ENCODE results near the gene TNNC1. TPM values are rescaled to one million over a fixed set of nuclear protein-coding genes. Genes with fewer than 3 reads are reported as not detected.

TNNC1 gene
- total and polyA plus RNA-seq, 3 donors from 2014 or later, result 11.3 to 91.7 (median 23.2) TPM

GRCh38 chr3:52470920-52471319, 17.1 kb upstream of the TNNC1 start:
- WGBS, 2 donors, result 85 to 100% methylated on average over 1 to 4 of the region's 4 CpGs
- Histone ChIP-seq H3K4me1 (peaks cover 49% of the 10 kb centered on the region), H3K4me3 (no peak overlapping the region), H3K27ac (peak overlapping the region; percentile 77 to 84), H3K9me3 (no peaks in the 10 kb centered on the region), H3K27me3 (no peaks in the 10 kb centered on the region), H3K36me3 (ENCODE audit: low read depth, missing control alignments) (no peaks in the 10 kb centered on the region)
- intact Hi-C loops (cut with DNase I; ENCODE audit: low total_unique reads), result no loop called here
- DNase-seq, result no peak
- TF ChIP-seq CTCF (IDR thresholded peaks at IDR 0.05) (no peak), POLR2A (IDR thresholded peaks at IDR 0.05) (no peak)

GRCh38 chr3:52469001-52469400, 15.2 kb upstream of the TNNC1 start:
- no peaks in the 10 kb centered on the region for H3K27me3 ChIP-seq
- no peaks in the 10 kb centered on the region for H3K9me3 ChIP-seq
- no peaks in the 10 kb centered on the region for H3K36me3 ChIP-seq (ENCODE audit: low read depth, missing control alignments)
- TF ChIP-seq POLR2A (IDR thresholded peaks at IDR 0.05), result no peak
- TF ChIP-seq CTCF (IDR thresholded peaks at IDR 0.05), result no peak
- no peak for DNase-seq
- peaks cover 49% of the 10 kb centered on the region for H3K4me1 ChIP-seq
- H3K27ac ChIP-seq, result peak overlapping the region; percentile 81 to 84
- WGBS, 2 donors, result 43 to 47% methylated on average over 5 of the region's 5 CpGs
- no peak overlapping the region for H3K4me3 ChIP-seq
- intact Hi-C loops (cut with DNase I; ENCODE audit: low total_unique reads), result no loop called here

GRCh38 chr3:52468336-52468735, 14.5 kb upstream of the TNNC1 start:
- TF ChIP-seq CTCF (IDR thresholded peaks at IDR 0.05) (no peak), POLR2A (IDR thresholded peaks at IDR 0.05) (no peak)
- WGBS, 2 donors, result 31 to 55% methylated on average over 9 of the region's 9 CpGs
- intact Hi-C loops (cut with DNase I; ENCODE audit: low total_unique reads), result no loop called here
- Histone ChIP-seq H3K9me3 (no peaks in the 10 kb centered on the region), H3K27ac (peak overlapping the region; percentile 81 to 84), H3K27me3 (no peaks in the 10 kb centered on the region), H3K4me3 (no peak overlapping the region), H3K36me3 (ENCODE audit: low read depth, missing control alignments) (no peaks in the 10 kb centered on the region), H3K4me1 (peaks cover 49% of the 10 kb centered on the region)
- DNase-seq, result no peak

DNA sequence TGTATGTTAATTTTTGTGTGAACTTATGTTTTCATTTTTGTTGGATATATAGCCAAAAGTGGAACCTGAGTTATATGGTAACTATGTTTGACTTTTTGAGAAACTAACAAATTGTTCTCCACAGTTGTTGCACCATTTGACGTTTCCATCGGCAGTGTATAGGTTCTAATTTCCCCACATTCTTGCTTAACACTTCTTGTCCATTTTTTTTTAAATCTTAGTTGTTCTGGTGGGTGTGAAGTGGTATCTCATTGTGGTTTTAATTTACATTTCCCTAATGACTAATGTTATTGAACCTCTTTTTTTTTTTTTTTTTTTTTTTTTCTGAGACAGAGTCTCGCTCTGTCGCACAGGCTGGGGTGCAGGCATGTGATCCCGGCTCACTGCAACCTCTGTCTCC, 9.6 kb upstream of the TNNC1 start:
- Histone ChIP-seq H3K27me3 (no peaks in the 10 kb centered on the region), H3K27ac (peak overlapping the region in 1 of 2 donors; percentile 48), H3K36me3 (ENCODE audit: low read depth, missing control alignments) (no peaks in the 10 kb centered on the region), H3K4me1 (peaks cover 21% of the 10 kb centered on the region), H3K9me3 (no peaks in the 10 kb centered on the region), H3K4me3 (no peak overlapping the region)
- 72 to 91% methylated on average over 5 of the region's 5 CpGs for WGBS, 2 donors
- TF ChIP-seq CTCF (IDR thresholded peaks at IDR 0.05) (no peak), POLR2A (IDR thresholded peaks at IDR 0.05) (no peak)
- no peak for DNase-seq
- intact Hi-C loops (cut with DNase I; ENCODE audit: low total_unique reads), result no loop called here

GRCh38 chr3:52461874-52462273, 8.0 kb upstream of the TNNC1 start:
- H3K27me3 ChIP-seq, result no peaks in the 10 kb centered on the region
- H3K4me1 ChIP-seq, result peaks cover 18% of the 10 kb centered on the region
- TF ChIP-seq POLR2A (IDR thresholded peaks at IDR 0.05) (no peak), CTCF (IDR thresholded peaks at IDR 0.05) (no peak)
- no peak for DNase-seq
- 67 to 69% methylated on average over 6 of the region's 6 CpGs for WGBS, 2 donors
- H3K4me3 ChIP-seq, result no peak overlapping the region
- H3K36me3 ChIP-seq (ENCODE audit: low read depth, missing control alignments), result no peaks in the 10 kb centered on the region
- peak overlapping the region; percentile 28 to 48 for H3K27ac ChIP-seq
- intact Hi-C loops (cut with DNase I; ENCODE audit: low total_unique reads), result no loop called here
- H3K9me3 ChIP-seq, result no peaks in the 10 kb centered on the region

All from testis (tissue), 3 donors.